ENCODE measurements around the gene ZC3H6.

ZC3H6 gene

DNA sequence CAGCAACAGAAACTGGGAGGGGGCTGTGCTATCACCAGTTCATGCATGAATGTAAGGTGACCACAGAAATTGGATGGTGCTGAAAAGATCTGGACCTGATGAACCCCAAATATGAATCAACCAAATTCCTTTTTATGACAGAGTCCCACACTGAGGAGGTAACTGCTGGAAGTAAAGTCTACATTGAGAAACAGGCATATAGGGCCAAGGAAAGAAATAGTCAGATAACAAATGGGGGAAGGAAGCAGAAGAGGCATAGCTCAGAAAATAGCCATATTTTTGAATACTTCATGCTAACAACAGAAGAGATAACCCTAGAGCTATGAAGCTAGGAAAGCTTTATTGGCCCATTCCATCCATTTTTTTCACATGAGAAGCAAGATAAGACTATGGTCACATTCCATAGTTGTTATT is 25.8 kb downstream of the ZC3H6 start:
- Histone ChIP-seq H3K4me3 (replicated peaks; ENCODE audit: insufficient read depth, low read length) (no peak overlapping the region), H3K27me3 (ENCODE audit: insufficient read depth, poor library complexity, severe bottlenecking) (no peaks in the 10 kb centered on the region), H3K27ac (replicated peaks) (no peak overlapping the region)
- TF ChIP-seq SPI1 (IDR thresholded peaks at IDR 0.05; ENCODE audit: borderline replicate concordance, low read depth) (no peak), POLR2AphosphoS5 (IDR thresholded peaks at IDR 0.05; ENCODE audit: low read depth) (no peak), GABPA (IDR thresholded peaks at IDR 0.05; ENCODE audit: low read depth) (no peak)
- TF ChIP-seq, protein P1, sequence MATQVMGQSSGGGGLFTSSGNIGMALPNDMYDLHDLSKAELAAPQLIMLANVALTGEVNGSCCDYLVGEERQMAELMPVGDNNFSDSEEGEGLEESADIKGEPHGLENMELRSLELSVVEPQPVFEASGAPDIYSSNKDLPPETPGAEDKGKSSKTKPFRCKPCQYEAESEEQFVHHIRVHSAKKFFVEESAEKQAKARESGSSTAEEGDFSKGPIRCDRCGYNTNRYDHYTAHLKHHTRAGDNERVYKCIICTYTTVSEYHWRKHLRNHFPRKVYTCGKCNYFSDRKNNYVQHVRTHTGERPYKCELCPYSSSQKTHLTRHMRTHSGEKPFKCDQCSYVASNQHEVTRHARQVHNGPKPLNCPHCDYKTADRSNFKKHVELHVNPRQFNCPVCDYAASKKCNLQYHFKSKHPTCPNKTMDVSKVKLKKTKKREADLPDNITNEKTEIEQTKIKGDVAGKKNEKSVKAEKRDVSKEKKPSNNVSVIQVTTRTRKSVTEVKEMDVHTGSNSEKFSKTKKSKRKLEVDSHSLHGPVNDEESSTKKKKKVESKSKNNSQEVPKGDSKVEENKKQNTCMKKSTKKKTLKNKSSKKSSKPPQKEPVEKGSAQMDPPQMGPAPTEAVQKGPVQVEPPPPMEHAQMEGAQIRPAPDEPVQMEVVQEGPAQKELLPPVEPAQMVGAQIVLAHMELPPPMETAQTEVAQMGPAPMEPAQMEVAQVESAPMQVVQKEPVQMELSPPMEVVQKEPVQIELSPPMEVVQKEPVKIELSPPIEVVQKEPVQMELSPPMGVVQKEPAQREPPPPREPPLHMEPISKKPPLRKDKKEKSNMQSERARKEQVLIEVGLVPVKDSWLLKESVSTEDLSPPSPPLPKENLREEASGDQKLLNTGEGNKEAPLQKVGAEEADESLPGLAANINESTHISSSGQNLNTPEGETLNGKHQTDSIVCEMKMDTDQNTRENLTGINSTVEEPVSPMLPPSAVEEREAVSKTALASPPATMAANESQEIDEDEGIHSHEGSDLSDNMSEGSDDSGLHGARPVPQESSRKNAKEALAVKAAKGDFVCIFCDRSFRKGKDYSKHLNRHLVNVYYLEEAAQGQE (IDR thresholded peaks at IDR 0.05; ENCODE audit: insufficient replicate concordance, low read depth): no peak
- TF ChIP-seq, protein P2, sequence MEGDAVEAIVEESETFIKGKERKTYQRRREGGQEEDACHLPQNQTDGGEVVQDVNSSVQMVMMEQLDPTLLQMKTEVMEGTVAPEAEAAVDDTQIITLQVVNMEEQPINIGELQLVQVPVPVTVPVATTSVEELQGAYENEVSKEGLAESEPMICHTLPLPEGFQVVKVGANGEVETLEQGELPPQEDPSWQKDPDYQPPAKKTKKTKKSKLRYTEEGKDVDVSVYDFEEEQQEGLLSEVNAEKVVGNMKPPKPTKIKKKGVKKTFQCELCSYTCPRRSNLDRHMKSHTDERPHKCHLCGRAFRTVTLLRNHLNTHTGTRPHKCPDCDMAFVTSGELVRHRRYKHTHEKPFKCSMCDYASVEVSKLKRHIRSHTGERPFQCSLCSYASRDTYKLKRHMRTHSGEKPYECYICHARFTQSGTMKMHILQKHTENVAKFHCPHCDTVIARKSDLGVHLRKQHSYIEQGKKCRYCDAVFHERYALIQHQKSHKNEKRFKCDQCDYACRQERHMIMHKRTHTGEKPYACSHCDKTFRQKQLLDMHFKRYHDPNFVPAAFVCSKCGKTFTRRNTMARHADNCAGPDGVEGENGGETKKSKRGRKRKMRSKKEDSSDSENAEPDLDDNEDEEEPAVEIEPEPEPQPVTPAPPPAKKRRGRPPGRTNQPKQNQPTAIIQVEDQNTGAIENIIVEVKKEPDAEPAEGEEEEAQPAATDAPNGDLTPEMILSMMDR (IDR thresholded peaks at IDR 0.05; ENCODE audit: insufficient read depth, low read length): no peak
- DNase-seq (ENCODE audit: low read depth in 1 of 2, low spot score in 1 of 2): no peak

DNA sequence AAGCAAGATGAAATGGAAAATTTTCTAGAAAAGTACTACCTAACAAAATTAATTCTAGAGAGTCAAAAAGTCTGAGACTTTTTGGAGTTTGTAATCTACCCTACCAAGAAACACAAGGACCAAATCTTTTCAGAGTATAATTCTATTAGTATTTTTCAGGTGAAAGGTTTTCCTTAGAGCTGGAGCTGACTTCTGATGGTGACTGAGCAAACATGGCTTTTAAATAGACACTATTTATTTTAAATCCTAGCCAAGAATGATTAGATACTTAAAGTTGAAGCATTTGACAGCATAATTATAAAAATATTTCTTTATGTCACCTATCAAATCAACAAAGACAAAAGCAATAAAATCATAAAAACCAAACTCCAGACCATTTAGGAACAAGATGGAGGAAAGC is 26.6 kb downstream of the ZC3H6 start:
- no peak for DNase-seq (ENCODE audit: low read depth in 1 of 2, low spot score in 1 of 2)
- no peak for TF ChIP-seq POLR2AphosphoS5 (IDR thresholded peaks at IDR 0.05; ENCODE audit: low read depth)
- TF ChIP-seq, protein P2 (IDR thresholded peaks at IDR 0.05; ENCODE audit: insufficient read depth, low read length): no peak
- TF ChIP-seq, protein P1 (IDR thresholded peaks at IDR 0.05; ENCODE audit: insufficient replicate concordance, low read depth): no peak
- no peak for TF ChIP-seq SPI1 (IDR thresholded peaks at IDR 0.05; ENCODE audit: borderline replicate concordance, low read depth)
- no peak for TF ChIP-seq GABPA (IDR thresholded peaks at IDR 0.05; ENCODE audit: low read depth)
- H3K27ac ChIP-seq (replicated peaks): no peak overlapping the region

DNA sequence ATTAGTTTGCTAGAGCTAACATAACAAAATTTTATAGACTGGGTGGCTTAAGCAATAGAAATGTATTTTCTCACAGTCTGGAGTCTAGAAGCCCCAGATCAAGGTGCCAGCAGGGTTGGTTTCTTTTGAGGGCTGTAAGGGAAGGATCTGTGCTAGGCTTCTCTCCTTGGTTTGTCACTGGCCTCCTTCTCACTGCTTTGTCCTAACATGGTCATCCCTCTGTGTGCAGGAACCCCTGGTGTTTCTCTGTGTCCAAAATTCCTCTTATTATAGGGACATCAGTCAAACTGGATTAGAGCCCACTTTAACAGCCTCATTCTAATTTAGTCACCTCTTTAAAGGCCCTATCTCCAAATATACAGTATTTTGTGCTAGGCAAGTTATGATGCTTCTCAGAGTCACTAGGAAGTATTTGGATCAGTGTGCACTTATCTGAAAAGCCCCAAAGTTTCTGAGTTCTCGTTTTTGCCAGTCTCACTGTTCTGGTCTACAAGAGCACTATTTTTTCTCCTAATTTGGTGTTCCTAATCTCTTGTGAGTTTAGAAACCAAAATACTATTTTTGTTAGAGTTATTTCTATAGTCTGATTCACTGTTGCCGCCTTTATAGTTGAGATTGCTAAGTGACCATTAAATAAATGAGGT is 29.0 kb downstream of the ZC3H6 start:
- Histone ChIP-seq H3K27ac (replicated peaks) (no peak overlapping the region), H3K27me3 (ENCODE audit: insufficient read depth, poor library complexity, severe bottlenecking) (no peaks in the 10 kb centered on the region), H3K4me3 (replicated peaks; ENCODE audit: insufficient read depth, low read length) (no peak overlapping the region)
- TF ChIP-seq, protein P1 (IDR thresholded peaks at IDR 0.05; ENCODE audit: insufficient replicate concordance, low read depth): no peak
- TF ChIP-seq SPI1 (IDR thresholded peaks at IDR 0.05; ENCODE audit: borderline replicate concordance, low read depth): no peak
- TF ChIP-seq, protein P2 (IDR thresholded peaks at IDR 0.05; ENCODE audit: insufficient read depth, low read length): no peak
- TF ChIP-seq GABPA (IDR thresholded peaks at IDR 0.05; ENCODE audit: low read depth): no peak
- TF ChIP-seq POLR2AphosphoS5 (IDR thresholded peaks at IDR 0.05; ENCODE audit: low read depth): no peak
- DNase-seq (ENCODE audit: low read depth in 1 of 2, low spot score in 1 of 2): no peak

More for the DNA sequence above, 26.6 kb downstream of the ZC3H6 start:
- H3K27me3 ChIP-seq (ENCODE audit: insufficient read depth, poor library complexity, severe bottlenecking): no peaks in the 10 kb centered on the region
- H3K4me3 ChIP-seq (replicated peaks; ENCODE audit: insufficient read depth, low read length): no peak overlapping the region
